Measurements from ENCODE around the gene PEX14.
A peak's percentile ranks its signal among the peaks of the same experiment; 100 is the strongest.

The PEX14 gene

DNA sequence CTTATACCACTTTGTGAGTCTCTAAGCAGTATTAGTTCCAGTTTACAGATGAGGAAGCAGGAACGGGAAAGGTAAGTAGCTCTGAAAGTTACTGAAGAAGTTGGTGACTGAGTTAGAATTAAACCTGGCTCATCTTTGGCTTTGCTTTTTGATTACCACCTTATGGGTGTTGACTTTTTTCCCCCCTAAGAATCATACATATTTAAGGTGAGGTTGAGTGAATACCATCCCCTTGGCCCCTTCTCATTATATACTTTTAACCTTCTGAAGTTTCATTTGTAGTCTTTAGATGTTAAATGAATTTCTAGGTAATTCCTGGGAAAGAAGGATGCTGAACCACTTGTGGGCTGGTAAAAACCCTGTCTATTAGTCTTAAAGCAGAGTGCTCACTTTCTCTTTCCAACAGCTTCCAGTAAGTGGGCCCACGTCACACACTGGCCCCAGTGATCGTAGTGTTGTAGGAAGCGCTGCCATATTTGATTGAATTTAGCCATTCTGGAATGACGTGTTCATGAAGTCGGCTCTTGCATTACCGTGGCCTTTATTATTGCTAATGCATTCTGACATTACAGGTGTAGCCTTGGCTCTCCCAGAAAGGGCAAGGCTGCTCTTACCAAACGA is 46.9 kb downstream of the PEX14 start:
- no peak for DNase-seq

GRCh38 chr1:10522322-10522860 is 47.6 kb downstream of the PEX14 start:
- no peak for DNase-seq

- no peak for DNase-seq
Measured at GRCh38 chr1:10525208-10525607, 50.5 kb downstream of the PEX14 start.

DNA sequence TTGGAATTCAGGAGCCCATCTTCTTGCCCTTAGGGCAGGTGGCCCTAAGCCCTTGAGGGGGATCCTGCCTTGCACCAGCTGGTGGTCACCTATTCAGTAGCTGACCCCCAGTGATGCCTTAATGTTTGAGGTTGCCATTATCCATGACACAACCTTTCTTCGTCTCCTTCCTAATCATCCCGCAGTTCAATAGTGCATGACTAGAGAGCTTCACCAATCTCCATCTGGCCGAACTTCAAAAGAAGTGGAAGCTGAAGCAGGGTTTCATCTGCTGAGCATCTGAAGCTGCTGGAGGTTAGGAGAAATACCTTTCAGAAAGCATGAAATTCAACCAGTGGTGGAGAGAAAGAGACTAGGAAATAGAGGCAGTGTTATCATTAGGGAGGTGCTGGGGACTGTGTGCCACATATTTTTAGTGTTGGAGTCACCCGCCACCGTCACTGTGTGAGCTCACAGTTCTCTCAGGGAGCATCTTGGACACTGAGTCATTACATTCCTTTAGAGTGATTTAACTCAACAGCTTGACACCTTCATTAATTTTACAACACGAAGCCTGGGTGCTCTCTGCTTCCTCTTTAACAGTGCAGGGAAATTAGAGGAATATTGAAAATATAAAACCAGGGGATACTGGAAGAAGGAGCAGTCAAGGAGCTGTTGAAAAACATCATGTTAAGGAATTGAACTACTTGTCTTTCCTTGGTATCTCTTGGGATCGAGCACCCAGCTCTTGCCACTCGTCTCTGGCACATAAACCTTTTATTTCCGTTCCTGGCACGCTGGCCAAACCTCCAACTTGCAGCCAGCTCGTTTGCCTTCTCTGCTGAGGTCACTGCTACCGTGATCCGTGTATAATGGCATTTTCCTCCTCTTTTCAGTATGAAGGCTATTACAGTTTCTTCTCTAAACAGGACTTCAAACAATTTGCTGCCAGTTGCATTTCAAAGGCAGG is 53.6 kb downstream of the PEX14 start:
- no peak for DNase-seq

- DNase-seq: no peak
Measured at GRCh38 chr1:10529091-10529490, 54.3 kb downstream of the PEX14 start.

- DNase-seq: no peak
Measured at GRCh38 chr1:10529765-10530164, 55.0 kb downstream of the PEX14 start.

DNA sequence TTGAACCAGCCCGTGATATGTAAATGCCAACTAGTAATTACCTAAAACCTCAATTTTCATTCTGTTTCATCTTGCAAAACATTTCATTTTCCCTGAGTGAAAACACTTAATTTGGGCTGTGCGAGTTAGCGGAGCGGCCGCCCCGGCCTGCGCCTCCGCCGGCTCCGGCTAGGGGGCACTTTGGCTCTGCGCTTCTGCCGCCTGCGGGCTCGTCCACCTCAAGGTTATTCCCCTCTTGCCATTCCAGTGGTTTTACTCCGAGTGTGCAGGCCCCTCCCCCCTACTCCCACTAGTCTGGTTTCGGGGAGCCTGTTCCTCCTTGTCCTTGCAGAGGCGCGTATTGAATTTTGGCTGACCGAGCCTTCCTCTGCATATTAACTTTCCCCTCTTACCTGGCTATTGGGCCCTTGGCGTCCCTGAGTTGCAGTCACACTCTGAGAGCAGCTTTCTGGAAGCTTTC is 55.6 kb downstream of the PEX14 start:
- no peak for DNase-seq

- DNase-seq: no peak
Measured at GRCh38 chr1:10530756-10531495, 56.2 kb downstream of the PEX14 start.

- DNase-seq: no peak
Measured at GRCh38 chr1:10532362-10532761, 57.6 kb downstream of the PEX14 start.

DNA sequence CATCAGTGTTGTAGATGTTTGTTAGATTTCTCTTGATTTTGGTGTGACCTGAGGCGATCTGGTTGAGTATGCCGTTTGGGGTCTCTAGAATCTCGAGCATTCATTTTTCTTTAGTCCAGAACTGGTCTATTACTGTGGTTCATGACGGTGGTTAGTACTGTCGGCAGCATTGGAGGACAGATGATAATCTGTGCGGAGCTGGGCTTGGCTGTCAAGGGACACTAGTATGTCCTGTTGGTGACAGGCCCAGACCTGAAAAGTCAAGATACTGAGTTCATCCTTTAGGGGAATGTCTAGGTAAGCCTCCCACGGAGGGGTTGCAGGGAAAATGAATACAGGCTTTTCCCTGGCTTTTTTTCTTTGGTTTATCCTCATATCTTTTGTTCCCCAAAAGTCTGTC is 59.8 kb downstream of the PEX14 start:
- DNase-seq: no peak

DNA sequence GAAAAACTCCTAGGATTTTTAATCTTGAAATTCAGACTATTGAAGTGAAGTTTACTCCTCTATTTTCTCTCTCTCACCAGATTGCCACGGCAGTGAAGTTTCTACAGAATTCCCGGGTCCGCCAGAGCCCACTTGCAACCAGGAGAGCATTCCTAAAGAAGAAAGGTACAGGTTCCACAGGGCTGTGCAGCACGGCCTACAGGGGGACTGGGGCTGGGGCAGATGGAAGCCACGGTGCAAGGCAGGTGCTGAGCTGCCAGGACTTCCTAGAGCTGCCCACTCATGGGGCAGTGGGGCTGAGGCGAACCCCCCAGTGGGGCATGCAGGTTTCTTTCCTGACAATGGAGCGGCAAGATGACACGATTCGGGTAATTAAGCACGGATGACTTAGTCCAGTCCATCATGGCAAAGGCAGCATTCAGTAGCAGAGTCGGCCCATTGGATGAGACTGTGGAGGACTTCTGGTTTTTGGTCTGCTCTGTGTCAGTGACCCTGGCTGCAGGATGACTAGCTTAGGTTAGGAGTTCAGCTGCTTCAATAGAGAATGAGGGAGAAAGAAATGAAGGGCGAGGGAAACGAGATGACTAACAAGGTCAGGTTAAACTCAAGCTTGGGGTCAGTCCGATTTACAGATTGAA is 61.5 kb downstream of the PEX14 start:
- no peak for DNase-seq

DNA sequence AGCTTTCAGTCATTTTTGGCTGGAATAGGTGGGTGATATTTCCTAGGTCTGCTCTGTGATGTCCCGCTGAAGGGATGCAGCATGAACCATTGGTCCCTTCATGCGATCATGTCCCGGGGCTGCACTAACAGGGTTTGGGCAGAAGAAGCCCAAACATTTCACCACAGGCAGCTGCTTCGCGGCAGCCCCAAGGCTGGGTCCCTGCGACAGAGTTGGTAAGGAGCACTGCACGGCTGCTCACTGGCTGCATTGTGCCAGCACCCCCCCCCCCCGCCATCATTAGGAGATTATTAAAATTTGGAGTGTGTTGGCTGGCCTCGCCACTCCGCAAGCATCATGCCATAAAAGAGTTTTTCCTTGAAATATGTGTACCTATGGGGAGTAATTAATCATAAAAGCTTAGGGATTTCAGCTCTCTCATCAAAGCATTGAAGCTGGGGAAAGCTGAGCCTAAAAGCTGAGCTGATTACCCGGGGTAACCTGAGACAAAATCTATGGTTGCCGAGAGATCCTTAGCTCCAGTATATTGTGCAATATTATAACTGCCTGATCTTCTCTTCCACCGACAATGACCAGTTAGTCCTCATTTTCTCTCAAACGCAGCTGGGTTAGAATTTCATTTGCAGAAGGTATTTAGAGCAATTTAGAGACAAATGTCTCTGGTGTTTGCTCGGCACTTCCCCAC is 62.5 kb downstream of the PEX14 start:
- peak; percentile 84 for DNase-seq

- no peak for DNase-seq
Measured at GRCh38 chr1:10538646-10539355, 64.1 kb downstream of the PEX14 start.

- DNase-seq: no peak
Measured at GRCh38 chr1:10539411-10540043, 64.8 kb downstream of the PEX14 start.

DNA sequence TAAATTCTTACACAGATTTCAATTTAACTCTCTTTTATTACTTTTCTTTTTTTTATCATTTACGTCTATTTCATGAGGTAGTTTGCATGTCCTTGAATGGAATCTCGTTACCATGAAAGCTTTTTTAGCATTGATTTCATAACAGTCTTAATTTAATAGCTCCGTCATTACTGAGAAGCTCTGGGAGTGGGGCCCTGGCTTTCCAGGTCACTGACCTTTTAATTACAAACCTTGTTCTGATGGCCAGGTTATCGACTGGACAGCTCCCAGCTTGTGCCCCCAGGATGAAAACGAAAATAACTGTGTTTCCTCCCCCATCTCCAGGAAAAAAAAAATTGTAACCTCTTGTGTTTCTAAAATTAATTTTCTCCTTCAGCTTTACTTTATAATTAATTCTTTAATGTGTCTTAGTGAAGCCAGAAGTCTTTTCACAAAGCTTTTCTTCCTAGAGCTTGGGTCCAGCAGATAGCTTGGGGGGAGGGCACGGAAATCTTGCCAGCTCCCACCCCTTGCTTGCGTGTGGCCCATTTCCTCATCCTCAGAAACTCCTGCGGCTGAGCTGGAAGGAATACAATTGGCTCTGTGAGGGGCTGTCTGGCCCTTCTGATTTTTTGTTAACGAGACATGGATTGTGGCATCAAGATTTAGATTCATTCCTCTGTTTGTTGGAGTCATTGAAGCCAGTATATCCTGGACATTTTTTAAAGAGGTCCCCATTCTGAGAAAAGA is 65.7 kb downstream of the PEX14 start:
- DNase-seq: no peak

DNA sequence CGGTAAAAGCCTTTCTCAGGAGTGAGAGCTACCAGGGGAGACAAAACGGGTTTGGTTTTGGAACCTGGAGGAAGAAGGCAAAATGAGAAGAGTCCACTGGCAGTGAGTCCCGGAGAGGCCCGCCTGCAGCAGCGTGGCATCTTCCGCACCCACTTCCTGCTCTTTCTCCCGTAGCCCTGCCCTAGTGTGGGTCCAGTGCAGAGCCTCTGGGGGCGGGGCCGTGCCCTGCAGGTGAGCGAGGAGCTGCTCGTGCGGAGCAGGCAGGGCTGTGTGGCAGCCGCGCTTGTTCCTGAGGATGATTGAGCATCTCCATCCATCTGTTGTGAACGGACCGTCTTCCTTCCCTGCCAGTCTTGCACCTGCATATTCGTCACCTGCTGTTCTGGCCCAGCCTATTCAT is 66.5 kb downstream of the PEX14 start:
- DNase-seq: no peak

DNA sequence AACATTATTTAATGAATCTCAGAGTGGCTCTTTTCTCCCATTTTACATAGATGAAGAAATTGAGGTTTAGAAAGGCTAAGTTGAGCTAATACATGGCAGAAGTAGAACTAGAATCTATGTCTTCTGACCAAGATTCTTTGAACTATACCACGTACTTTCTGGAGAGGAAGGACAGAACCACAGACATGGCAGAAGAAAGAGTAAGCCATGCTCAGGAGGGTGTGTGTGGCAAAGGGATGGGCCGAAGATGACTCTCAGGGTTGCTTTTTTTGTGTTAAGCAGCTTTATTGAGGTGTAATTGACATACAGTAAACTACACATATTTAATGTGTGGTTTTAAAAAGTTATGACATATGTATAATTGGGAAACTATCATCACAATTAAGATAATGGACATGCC is 69.5 kb downstream of the PEX14 start:
- DNase-seq: no peak

GRCh38 chr1:10546896-10547295 is 72.1 kb downstream of the PEX14 start:
- no peak for DNase-seq

DNA sequence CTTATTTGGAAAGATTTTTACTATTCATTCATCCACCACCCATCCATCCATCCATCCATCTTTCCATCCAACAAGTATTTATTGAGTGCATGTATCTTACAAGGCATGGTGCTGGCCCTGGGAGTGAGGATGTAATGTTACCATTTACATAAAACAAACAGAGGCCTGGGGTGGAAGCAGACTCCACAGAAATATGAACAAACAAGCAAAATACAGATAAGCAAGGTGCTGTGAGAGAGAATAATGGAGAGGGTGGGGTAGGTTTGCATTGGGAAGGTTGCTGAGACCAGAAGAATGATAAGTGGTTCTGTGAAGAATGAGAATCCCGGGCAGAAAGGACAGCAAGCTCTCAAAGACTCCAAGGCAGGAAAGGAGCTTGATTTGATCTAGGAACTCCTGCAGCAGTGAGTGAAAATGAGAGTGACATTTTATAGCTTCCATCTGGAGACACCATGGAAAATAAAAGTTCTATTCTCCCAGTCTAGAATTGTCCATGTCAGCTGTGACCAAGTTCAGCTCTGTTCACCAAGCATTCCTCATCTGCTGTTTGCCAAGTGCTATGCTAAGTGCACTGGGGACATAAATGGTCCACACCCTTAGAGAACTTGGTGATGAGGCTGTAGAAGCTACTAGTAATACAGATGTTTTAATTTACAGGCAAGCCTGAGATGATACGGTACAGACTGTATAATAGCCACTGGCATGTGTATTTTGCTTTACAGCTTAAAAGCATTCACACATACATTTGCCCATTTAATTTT is 75.3 kb downstream of the PEX14 start:
- no peak for DNase-seq

Measured in NCI-H2029 treated with DMSO at 0.1 percent for 48 hours (cell line).